HEK293T (cell line): ENCODE data around the gene PABPN1.

Experiments used
- ELF4 ChIP-seq: fragments of 450-650 bp; IDR thresholded peaks from 2 replicates; pipeline ENCODE4 v1.6.1; 2017; ENCODE audit warnings: antibody characterized with exemption
- FOXA1 ChIP-seq: fragments of 450-650 bp; IDR thresholded peaks from 2 replicates; pipeline ENCODE4 v1.6.1; 2016; ENCODE audit warnings: mild to moderate bottlenecking
- TF ChIP-seq, protein P1 (sequence below): fragments of 450-650 bp; IDR thresholded peaks from 2 replicates; pipeline ENCODE4 v1.6.1; 2016

- no peak for TF ChIP-seq FOXA1
- TF ChIP-seq, protein P1, sequence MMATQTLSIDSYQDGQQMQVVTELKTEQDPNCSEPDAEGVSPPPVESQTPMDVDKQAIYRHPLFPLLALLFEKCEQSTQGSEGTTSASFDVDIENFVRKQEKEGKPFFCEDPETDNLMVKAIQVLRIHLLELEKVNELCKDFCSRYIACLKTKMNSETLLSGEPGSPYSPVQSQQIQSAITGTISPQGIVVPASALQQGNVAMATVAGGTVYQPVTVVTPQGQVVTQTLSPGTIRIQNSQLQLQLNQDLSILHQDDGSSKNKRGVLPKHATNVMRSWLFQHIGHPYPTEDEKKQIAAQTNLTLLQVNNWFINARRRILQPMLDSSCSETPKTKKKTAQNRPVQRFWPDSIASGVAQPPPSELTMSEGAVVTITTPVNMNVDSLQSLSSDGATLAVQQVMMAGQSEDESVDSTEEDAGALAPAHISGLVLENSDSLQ: no peak
- no peak for TF ChIP-seq ELF4
Observed at GRCh38 chr14:23372509-23372908, 51.3 kb downstream of the PABPN1 start, which contains the start of gene IL25.
